Endothelial cell of umbilical vein (primary cell): ENCODE results near the gene ERFL. TPM values are rescaled to one million over a fixed set of nuclear protein-coding genes. Genes with fewer than 3 reads are reported as not detected.

Source experiments
- BruUV-seq: library from RNA; stranded (reverse); fragments of 400-500 nt; replicated peaks from 2 replicates; lab custom pipeline; 2021; lab: Mats Ljungman, UMichigan
- CTCF ChIA-PET: fragments of 300-600, 350-600 bp; sonication (Branson Sonifier 250); formaldehyde crosslinking; loops from one replicate; lab custom pipeline; 2021; ENCODE audit warnings: antibody characterized with exemption, inconsistent platforms; lab: Charles Lee
- POLR2A ChIA-PET: fragments of 300-600, 350-600 bp; sonication (Branson Sonifier 250); formaldehyde crosslinking; loops from one replicate; lab custom pipeline; 2021; ENCODE audit warnings: antibody characterized with exemption, inconsistent platforms; lab: Charles Lee
- DNase-seq: peaks from one replicate; pipeline ENCODE4 v3.0.0-alpha.2; 2011; ENCODE audit warnings: low read depth, low spot score
- FAIRE-seq: peaks from 2 replicates; lab custom pipeline; 2011; peaks lifted over from hg19 to GRCh38; lab: Jason Lieb, UNC
- H2AFZ ChIP-seq: 2 replicates; pipeline ENCODE4 v1.6.0; 2012; ENCODE audit warnings: low read depth, low read length, control low read depth, inconsistent platforms
- H3K27ac ChIP-seq: 2 replicates; pipeline ENCODE4 v1.5.1; 2011; ENCODE audit warnings: low read depth, mild to moderate bottlenecking, control low read depth, low read length, moderate library complexity; ENCODE audit not compliant: insufficient read depth
- H3K27me3 ChIP-seq, 2 experiments: 2 replicates each; pipeline versions ENCODE4 v1.6.0 to v1.6.1; 2011; ENCODE audit warnings: low read length in 2 of 2, mixed read lengths in 1 of 2; ENCODE audit not compliant: control insufficient read depth in 2 of 2, insufficient read depth in 2 of 2
- H3K36me3 ChIP-seq, 2 experiments: 2 replicates in 1 of 2; 3 replicates in 1 of 2; pipeline ENCODE4 v1.5.1; 2011; ENCODE audit warnings: low read length in 2 of 2, mild to moderate bottlenecking in 1 of 2, moderate library complexity in 1 of 2; ENCODE audit not compliant: control insufficient read depth in 2 of 2, insufficient read depth in 2 of 2; ENCODE audit errors: extremely low read depth in 1 of 2
- H3K4me1 ChIP-seq: 3 replicates; pipeline ENCODE4 v1.5.1; 2011; ENCODE audit warnings: mild to moderate bottlenecking, low read length; ENCODE audit not compliant: control insufficient read depth, insufficient read depth; ENCODE audit errors: extremely low read depth
- H3K4me2 ChIP-seq: 2 replicates; pipeline ENCODE4 v1.6.1; 2011; ENCODE audit warnings: low read length, control low read depth, mixed read lengths; ENCODE audit not compliant: insufficient read depth
- H3K4me3 ChIP-seq, 3 experiments: fragments of 200-600 bp in 1 of 3; sonication (generic), shearing (Covaris generic) in 1 of 3; replicated peaks in 1 of 3; 2 replicates each; pipeline ENCODE4 v1.5.1; 2011 to 2016; ENCODE audit warnings: control low read depth in 3 of 3, low read length in 3 of 3, mild to moderate bottlenecking in 2 of 3, inconsistent platforms in 1 of 3, low read depth in 1 of 3, moderate library complexity in 1 of 3; ENCODE audit not compliant: insufficient read depth in 1 of 3
- H3K79me2 ChIP-seq: 2 replicates; pipeline ENCODE4 v1.6.0; 2012; ENCODE audit warnings: low read length, inconsistent platforms; ENCODE audit not compliant: control insufficient read depth, insufficient read depth
- H3K9ac ChIP-seq: replicated peaks from 2 replicates; pipeline ENCODE3; 2011; ENCODE audit warnings: low read length, control low read depth; ENCODE audit not compliant: insufficient read depth; ENCODE audit errors: extremely low read depth
- H3K9me1 ChIP-seq: replicated peaks from 3 replicates; pipeline ENCODE4 v1.6.0; 2011; ENCODE audit warnings: mild to moderate bottlenecking, low read length; ENCODE audit not compliant: control insufficient read depth, insufficient read depth; ENCODE audit errors: extremely low read depth
- H3K9me3 ChIP-seq: replicated peaks from 2 replicates; pipeline ENCODE4 v1.5.1; 2012; ENCODE audit warnings: low read length, inconsistent platforms; ENCODE audit not compliant: control insufficient read depth, insufficient read depth
- H4K20me1 ChIP-seq: replicated peaks from 2 replicates; pipeline ENCODE3; 2011; ENCODE audit warnings: mild to moderate bottlenecking, low read length; ENCODE audit not compliant: control insufficient read depth, insufficient read depth; ENCODE audit errors: extremely low read depth
- CTCF ChIP-seq, 2 donors: IDR thresholded peaks; 1 replicate in 1 of 2; 2 replicates in 1 of 2; pipeline ENCODE4 v1.5.1; 2011; ENCODE audit warnings: low read length in 2 of 2, mild to moderate bottlenecking in 2 of 2, moderate library complexity in 2 of 2, control low read depth in 1 of 2, inconsistent platforms in 1 of 2, low read depth in 1 of 2; ENCODE audit not compliant: insufficient read depth in 1 of 2; ENCODE audit errors: extremely low read depth in 1 of 2
- EZH2 ChIP-seq: IDR thresholded peaks from 2 replicates; pipeline ENCODE4 v1.6.1; 2012; ENCODE audit warnings: borderline replicate concordance, low read depth, mild to moderate bottlenecking, moderate library complexity, low read length, inconsistent platforms; ENCODE audit not compliant: severe bottlenecking
- FOS ChIP-seq: IDR thresholded peaks from 2 replicates; pipeline ENCODE4 v1.6.1; 2011; ENCODE audit warnings: mild to moderate bottlenecking, low read length, moderate library complexity, borderline replicate concordance; ENCODE audit not compliant: insufficient read depth
- GATA2 ChIP-seq: IDR thresholded peaks from 2 replicates; pipeline ENCODE4 v1.7.0; 2011; ENCODE audit warnings: low read depth, mild to moderate bottlenecking, moderate library complexity, mixed read lengths, low read length; ENCODE audit not compliant: insufficient read length, insufficient read depth
- JUN ChIP-seq: IDR thresholded peaks from 2 replicates; pipeline ENCODE4 v1.6.1; 2011; ENCODE audit warnings: borderline replicate concordance, low read depth; ENCODE audit not compliant: insufficient read length, insufficient read depth
- MAX ChIP-seq: IDR thresholded peaks from 2 replicates; pipeline ENCODE4 v1.6.1; 2011; ENCODE audit not compliant: insufficient read depth, insufficient read length
- MYC ChIP-seq: IDR thresholded peaks from one replicate; pipeline ENCODE4 v1.6.1; 2011; ENCODE audit warnings: mild to moderate bottlenecking, low read depth, low read length
- POLR2A ChIP-seq: IDR thresholded peaks from 2 replicates; pipeline ENCODE4 v1.6.1; 2012; ENCODE audit warnings: low read depth, mild to moderate bottlenecking, control low read depth, low read length
- POLR2AphosphoS5 ChIP-seq: IDR thresholded peaks from 2 replicates; pipeline ENCODE4 v1.6.1; 2012; ENCODE audit warnings: low read depth, mild to moderate bottlenecking, control low read depth, low read length, moderate library complexity; ENCODE audit not compliant: insufficient read depth
- dilution Hi-C: fragments of 300-500 bp; cut with MboI; formaldehyde crosslinking; loops from one replicate; pipeline ENCODE4 v1.15.0; 2019; ENCODE audit warnings: low sequenced_read_pairs; ENCODE audit not compliant: extremely low pct_ligation_motif_present
- intact Hi-C: fragments of 100-400 bp; cut with micrococcal nuclease; formaldehyde crosslinking; loops from one replicate; pipeline ENCODE4 v1.10.0; 2022
- polyA plus RNA-seq, 4 experiments: library from polyadenylated mRNA; depleted of rRNA in 3 of 4; stranded (reverse) in 3 of 4; unstranded in 1 of 4; fragments of >200 nt; gene quantifications; 2 replicates each; pipeline versions ENCODE4 v1.2.1 to v1.2.3, GENCODE V29; 2011 to 2012; ENCODE audit warnings: missing spikeins in 1 of 4
- total RNA-seq: library from RNA; stranded (reverse); gene quantifications from 2 replicates; pipeline ENCODE4 v1.2.3, GENCODE V29; 2021

Gene ERFL
- total and polyA plus RNA-seq, 2 donors (not counting 3 experiments of a cell fraction or from before 2014, with no cell fraction given): not detected

DNA sequence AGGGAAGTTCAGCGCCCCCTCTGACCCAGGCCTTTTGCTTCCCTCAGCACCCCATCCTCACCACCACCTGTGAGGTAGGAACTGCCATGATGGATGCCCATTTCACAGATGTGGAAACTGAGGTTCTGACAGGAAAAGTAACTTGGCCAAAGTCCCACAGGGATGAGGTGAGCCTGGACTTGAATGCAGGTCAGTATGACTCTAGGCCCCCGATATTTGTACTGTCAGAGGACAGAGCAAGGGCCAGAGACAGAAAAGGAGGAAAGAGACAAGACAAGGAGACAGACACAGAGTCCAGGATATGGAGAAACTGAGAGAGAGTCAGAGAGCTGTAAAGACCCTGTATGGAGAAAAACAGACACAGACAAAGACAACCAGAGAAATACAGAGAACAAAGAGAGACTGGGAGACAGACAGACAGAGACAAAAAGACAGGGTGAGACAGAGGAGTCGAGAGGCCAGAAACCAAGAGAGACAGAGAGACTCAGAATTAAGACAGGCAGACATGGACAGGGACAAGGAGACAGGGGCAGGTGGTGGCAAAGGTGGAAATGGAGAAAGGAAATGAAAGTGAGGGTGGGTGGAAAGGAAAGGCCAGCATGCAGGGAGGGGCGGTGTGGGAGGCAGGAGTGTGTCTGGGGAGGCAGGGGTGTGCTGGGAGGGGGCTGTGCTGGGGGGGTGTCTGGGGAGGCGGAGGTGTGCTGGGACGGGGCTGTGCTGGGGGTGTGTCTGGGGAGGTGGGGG lies 5.0 kb downstream of the ERFL start:
- Histone ChIP-seq H3K79me2 (no peaks in the 10 kb centered on the region), H3K4me1 (no peaks in the 10 kb centered on the region), H3K4me3 (no peak overlapping the region), H3K36me3 (no peaks in the 10 kb centered on the region), H3K27ac (no peak overlapping the region), H3K9me3 (no peaks in the 10 kb centered on the region), H3K9me1 (no peaks in the 10 kb centered on the region), H4K20me1 (no peaks in the 10 kb centered on the region), H3K4me2 (no peak overlapping the region), H3K27me3 (peaks cover 50 to 53% of the 10 kb centered on the region in 2 experiments), H2AFZ (no peak overlapping the region), H3K9ac (no peak overlapping the region)
- intact Hi-C loops (no loop called here), dilution Hi-C loops (no loop called here)
- no TSS peak for BruUV-seq
- no peak for FAIRE-seq
- TF ChIP-seq FOS (no peak), EZH2 (no peak), JUN (no peak), MYC (no peak), GATA2 (no peak), POLR2A (no peak), CTCF (IDR thresholded peaks at IDR 0.05; ENCODE audit: extremely low read depth in 1 of 2, insufficient read depth in 1 of 2, low read depth in 1 of 2, low read length in 2 of 2) (no peak), MAX (no peak), POLR2AphosphoS5 (no peak)
- CTCF ChIA-PET: no interaction called here
- POLR2A ChIA-PET: no interaction called here
- DNase-seq: no peak
